HG02884 (cell line): ENCODE data around the gene COA3.

Source experiments
- ATAC-seq: cut with Tn5 transposase; IDR thresholded peaks from one replicate; pipeline ENCODE4 v1.9.1; 2021; ENCODE audit warnings: mild to moderate bottlenecking, moderate library complexity; ENCODE audit not compliant: unreplicated experiment

COA3 gene

GRCh38 chr17:42818379-42818778 is 19.9 kb upstream of the COA3 start:
- no peak for ATAC-seq

- ATAC-seq = no peak
These were observed 19.4 kb upstream of the COA3 start for GRCh38 chr17:42817866-42818265.

GRCh38 chr17:42814633-42815399 is 16.3 kb upstream of the COA3 start:
- ATAC-seq = no peak

- no peak for ATAC-seq
These were observed 10.7 kb upstream of the COA3 start for GRCh38 chr17:42809250-42809649.

- no peak for ATAC-seq
These were observed 7.7 kb upstream of the COA3 start for GRCh38 chr17:42806249-42806648.

GRCh38 chr17:42804918-42805367 is 6.4 kb upstream of the COA3 start:
- ATAC-seq = no peak

- ATAC-seq = no peak
These were observed 4.8 kb upstream of the COA3 start for GRCh38 chr17:42803074-42803883.

- ATAC-seq = no peak
These were observed 507 bp downstream of the COA3 start for GRCh38 chr17:42798011-42798382.

GRCh38 chr17:42797067-42798007 is 1.2 kb downstream of the COA3 start:
- ATAC-seq = no peak

- no peak for ATAC-seq
These were observed 2.3 kb downstream of the COA3 start for GRCh38 chr17:42796066-42796758.

- no peak for ATAC-seq
These were observed 3.0 kb downstream of the COA3 start for GRCh38 chr17:42795465-42795864.

GRCh38 chr17:42795061-42795460 is 3.4 kb downstream of the COA3 start:
- no peak for ATAC-seq

- no peak for ATAC-seq
These were observed 6.0 kb downstream of the COA3 start for GRCh38 chr17:42792545-42792944.

GRCh38 chr17:42791948-42792347 is 6.6 kb downstream of the COA3 start:
- ATAC-seq = no peak

GRCh38 chr17:42787266-42787665 is 11.2 kb downstream of the COA3 start:
- no peak for ATAC-seq

- no peak for ATAC-seq
These were observed 13.5 kb downstream of the COA3 start for GRCh38 chr17:42784811-42785592.

GRCh38 chr17:42784409-42784808 is 14.1 kb downstream of the COA3 start:
- ATAC-seq = no peak

- no peak for ATAC-seq
These were observed 14.7 kb downstream of the COA3 start for GRCh38 chr17:42783791-42784138.

GRCh38 chr17:42783062-42783790 is 15.3 kb downstream of the COA3 start:
- no peak for ATAC-seq
